ENCODE results near the gene APBA2.

DNA sequence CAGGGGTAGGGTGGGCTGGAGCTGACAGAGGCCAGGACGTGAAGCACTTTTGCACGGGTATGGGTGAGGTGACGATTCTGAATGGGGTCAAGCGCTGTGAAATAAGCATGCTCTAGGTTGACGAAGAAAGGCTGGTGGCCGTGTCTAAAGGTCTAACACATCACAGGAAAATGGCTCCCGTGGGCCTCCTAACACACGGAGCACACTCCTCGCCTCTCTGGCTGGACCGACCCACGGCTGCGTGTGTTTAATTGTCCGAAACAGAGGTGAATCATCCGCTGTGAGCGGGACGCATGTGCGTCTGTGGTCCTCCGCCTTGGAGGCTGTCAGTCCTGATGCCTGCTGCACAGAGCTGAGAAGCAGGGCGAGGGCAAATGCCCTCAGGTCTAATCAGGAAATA, 253.3 kb downstream of the APBA2 start:
- TF ChIP-seq, protein P1, sequence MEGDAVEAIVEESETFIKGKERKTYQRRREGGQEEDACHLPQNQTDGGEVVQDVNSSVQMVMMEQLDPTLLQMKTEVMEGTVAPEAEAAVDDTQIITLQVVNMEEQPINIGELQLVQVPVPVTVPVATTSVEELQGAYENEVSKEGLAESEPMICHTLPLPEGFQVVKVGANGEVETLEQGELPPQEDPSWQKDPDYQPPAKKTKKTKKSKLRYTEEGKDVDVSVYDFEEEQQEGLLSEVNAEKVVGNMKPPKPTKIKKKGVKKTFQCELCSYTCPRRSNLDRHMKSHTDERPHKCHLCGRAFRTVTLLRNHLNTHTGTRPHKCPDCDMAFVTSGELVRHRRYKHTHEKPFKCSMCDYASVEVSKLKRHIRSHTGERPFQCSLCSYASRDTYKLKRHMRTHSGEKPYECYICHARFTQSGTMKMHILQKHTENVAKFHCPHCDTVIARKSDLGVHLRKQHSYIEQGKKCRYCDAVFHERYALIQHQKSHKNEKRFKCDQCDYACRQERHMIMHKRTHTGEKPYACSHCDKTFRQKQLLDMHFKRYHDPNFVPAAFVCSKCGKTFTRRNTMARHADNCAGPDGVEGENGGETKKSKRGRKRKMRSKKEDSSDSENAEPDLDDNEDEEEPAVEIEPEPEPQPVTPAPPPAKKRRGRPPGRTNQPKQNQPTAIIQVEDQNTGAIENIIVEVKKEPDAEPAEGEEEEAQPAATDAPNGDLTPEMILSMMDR (IDR thresholded peaks at IDR 0.05) = no peak
- TF ChIP-seq POLR2A (IDR thresholded peaks at IDR 0.05) = no peak
